ENCODE measurements around the gene FGGY. TPM values are rescaled to one million over a fixed set of nuclear protein-coding genes. Genes with fewer than 3 reads are reported as not detected.

The FGGY gene
- total RNA-seq, 1 donor from 2014 or later = 32.5 TPM

DNA sequence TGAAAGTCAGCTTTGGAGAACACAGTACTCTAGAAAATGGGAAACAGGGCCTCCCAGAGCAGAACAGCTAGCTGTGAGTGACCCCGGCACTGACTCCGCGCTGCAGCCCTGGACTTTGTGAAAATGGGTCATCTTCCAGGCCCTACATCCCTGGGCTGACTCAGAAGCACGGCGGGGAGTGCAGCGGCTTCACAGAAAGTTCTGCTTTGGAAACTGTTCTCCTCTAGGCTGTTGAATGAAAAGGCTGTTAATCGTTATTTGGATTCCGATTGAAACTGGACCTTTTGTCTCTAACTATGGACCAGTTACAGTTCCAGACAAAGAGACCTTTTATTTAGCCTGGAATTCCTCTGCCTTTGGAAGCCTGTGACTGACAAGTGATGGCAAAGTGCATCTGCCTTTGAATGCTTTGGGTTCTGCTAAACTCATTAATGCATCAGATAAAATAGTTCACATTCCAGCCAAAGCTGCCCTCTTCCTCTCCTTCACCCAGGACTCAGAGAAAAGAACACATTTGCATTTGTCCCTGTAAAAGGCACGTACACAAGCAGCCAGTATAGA is 372.9 kb downstream of the FGGY start:
- TF ChIP-seq EZH2phosphoT487 (IDR thresholded peaks at IDR 0.05) (no peak), EZH2 (IDR thresholded peaks at IDR 0.05) (no peak)
- Histone ChIP-seq H3F3A (ENCODE audit: low read depth) (peaks cover 26% of the 10 kb centered on the region), H3K4me1 (peaks cover 35% of the 10 kb centered on the region), H2AFZ (replicated peaks) (no peak overlapping the region), H3K9ac (no peak overlapping the region), H3K4me2 (peak overlapping the region; percentile 16), H3K36me3 (no peaks in the 10 kb centered on the region), H4K20me1 (ENCODE audit: low read depth) (no peaks in the 10 kb centered on the region), H3K9me3 (ENCODE audit: low read depth) (no peaks in the 10 kb centered on the region), H3K27me3 (no peaks in the 10 kb centered on the region), H3K27ac (peak overlapping the region; percentile 97), H3K79me2 (ENCODE audit: low read depth) (no peaks in the 10 kb centered on the region), H3K4me3 (no peak overlapping the region)
- peaks cover 6% of the 10 kb centered on the region for H3K36me3 Mint-ChIP-seq
- H3K9me3 Mint-ChIP-seq = no peaks in the 10 kb centered on the region
- H3K4me3 Mint-ChIP-seq = peak overlapping the region; percentile 27
- peak overlapping the region; percentile 94 for H3K27ac Mint-ChIP-seq
- peak; percentile 87 for DNase-seq (ENCODE audit: low spot score)
- peaks cover 46% of the 10 kb centered on the region for H3K4me1 Mint-ChIP-seq
- peaks cover 13% of the 10 kb centered on the region for H3K27me3 Mint-ChIP-seq (ENCODE audit: insufficient read depth, low read depth)

DNA sequence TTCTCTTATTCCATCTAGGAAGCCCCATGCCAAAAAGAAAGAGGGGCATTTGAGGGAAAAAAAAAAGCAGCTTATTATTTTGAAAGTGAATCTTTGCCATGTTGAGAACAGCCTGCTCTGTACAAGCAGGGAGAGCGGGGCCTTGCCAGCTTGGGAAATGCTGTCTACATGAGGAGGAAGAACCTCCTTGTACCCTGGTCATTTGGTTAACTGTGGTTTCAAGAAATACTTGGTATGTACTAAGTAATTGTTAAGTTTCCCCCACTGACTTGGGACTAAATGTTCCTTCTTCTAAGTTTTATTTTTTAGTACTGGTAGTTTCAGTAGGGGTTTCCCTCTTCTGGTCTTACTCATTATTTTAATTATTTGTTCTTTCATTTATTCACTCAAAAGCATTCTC is 373.8 kb downstream of the FGGY start:
- Mint-ChIP-seq H3K4me1 (peaks cover 46% of the 10 kb centered on the region), H3K27ac (peak overlapping the region; percentile 54), H3K36me3 (peaks cover 6% of the 10 kb centered on the region), H3K9me3 (no peaks in the 10 kb centered on the region), H3K27me3 (ENCODE audit: insufficient read depth, low read depth) (peaks cover 12% of the 10 kb centered on the region), H3K4me3 (no peak overlapping the region)
- Histone ChIP-seq H2AFZ (replicated peaks) (no peak overlapping the region), H3K4me3 (no peak overlapping the region), H3K4me1 (peaks cover 38% of the 10 kb centered on the region), H3K9me3 (ENCODE audit: low read depth) (no peaks in the 10 kb centered on the region), H3F3A (ENCODE audit: low read depth) (peaks cover 26% of the 10 kb centered on the region), H3K4me2 (peak overlapping the region; percentile 16), H3K27ac (peak overlapping the region; percentile 97), H4K20me1 (ENCODE audit: low read depth) (no peaks in the 10 kb centered on the region), H3K36me3 (no peaks in the 10 kb centered on the region), H3K79me2 (ENCODE audit: low read depth) (no peaks in the 10 kb centered on the region), H3K9ac (no peak overlapping the region), H3K27me3 (no peaks in the 10 kb centered on the region)
- DNase-seq (ENCODE audit: low spot score) = no peak
- no peak for TF ChIP-seq EZH2 (IDR thresholded peaks at IDR 0.05)
- no peak for TF ChIP-seq EZH2phosphoT487 (IDR thresholded peaks at IDR 0.05)
- TF ChIP-seq, protein P1, sequence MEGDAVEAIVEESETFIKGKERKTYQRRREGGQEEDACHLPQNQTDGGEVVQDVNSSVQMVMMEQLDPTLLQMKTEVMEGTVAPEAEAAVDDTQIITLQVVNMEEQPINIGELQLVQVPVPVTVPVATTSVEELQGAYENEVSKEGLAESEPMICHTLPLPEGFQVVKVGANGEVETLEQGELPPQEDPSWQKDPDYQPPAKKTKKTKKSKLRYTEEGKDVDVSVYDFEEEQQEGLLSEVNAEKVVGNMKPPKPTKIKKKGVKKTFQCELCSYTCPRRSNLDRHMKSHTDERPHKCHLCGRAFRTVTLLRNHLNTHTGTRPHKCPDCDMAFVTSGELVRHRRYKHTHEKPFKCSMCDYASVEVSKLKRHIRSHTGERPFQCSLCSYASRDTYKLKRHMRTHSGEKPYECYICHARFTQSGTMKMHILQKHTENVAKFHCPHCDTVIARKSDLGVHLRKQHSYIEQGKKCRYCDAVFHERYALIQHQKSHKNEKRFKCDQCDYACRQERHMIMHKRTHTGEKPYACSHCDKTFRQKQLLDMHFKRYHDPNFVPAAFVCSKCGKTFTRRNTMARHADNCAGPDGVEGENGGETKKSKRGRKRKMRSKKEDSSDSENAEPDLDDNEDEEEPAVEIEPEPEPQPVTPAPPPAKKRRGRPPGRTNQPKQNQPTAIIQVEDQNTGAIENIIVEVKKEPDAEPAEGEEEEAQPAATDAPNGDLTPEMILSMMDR (IDR thresholded peaks at IDR 0.05) = no peak

DNA sequence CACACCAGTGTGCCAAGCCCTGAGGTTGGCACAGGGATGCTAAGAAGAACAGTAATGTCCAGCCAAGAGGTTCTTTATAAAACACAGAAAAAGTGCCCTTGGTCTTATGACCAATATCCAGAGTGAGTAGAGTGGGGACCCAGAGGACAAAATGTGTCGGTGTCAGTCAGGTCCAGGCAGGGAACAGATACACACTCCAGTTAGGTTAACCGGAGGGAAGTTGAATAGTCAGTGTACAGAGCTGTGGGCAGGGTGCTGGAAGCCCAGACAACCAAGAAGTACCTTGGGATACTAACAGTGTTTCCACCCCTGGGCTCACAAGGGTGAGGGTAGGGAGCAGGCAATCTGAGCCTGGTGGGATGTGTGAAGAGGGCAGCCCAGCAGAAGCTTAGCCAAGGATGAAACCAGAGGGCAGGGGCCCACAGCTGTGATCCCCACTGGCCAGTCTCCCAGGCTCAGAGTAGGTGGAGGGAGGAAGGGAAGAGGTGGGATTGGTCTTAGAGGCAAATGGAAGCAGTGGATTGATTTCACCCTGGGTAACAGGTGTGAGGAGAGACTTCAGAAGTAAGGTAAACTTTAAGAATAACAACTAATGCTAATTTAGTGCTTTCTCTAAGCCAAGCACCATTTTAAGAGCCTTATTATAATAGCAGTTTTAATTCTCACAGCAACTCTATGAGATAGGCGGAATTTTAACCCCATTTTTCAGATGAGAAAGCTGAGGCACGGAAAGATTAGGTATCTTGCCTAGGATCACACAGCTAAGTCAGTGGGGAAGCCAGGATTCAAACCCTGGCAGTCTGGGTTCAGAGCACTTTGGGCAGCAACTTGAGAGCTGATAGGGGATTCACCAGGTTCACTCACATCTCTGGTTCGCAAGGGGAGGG is 374.4 kb downstream of the FGGY start:
- Mint-ChIP-seq H3K4me1 (peaks cover 48% of the 10 kb centered on the region), H3K27me3 (ENCODE audit: insufficient read depth, low read depth) (peaks cover 14% of the 10 kb centered on the region), H3K4me3 (no peak overlapping the region), H3K36me3 (peaks cover 4% of the 10 kb centered on the region), H3K27ac (peak overlapping the region; percentile 54), H3K9me3 (no peaks in the 10 kb centered on the region)
- DNase-seq (ENCODE audit: low spot score) = no peak
- H3K9me3 ChIP-seq (ENCODE audit: low read depth) = no peaks in the 10 kb centered on the region
- no peak overlapping the region for H2AFZ ChIP-seq (replicated peaks)
- H3K79me2 ChIP-seq (ENCODE audit: low read depth) = no peaks in the 10 kb centered on the region
- no peaks in the 10 kb centered on the region for H3K36me3 ChIP-seq
- H3K4me2 ChIP-seq = no peak overlapping the region
- H3K4me1 ChIP-seq = peaks cover 38% of the 10 kb centered on the region
- no peak overlapping the region for H3K27ac ChIP-seq
- peaks cover 26% of the 10 kb centered on the region for H3F3A ChIP-seq (ENCODE audit: low read depth)
- TF ChIP-seq EZH2 (IDR thresholded peaks at IDR 0.05) = no peak
- TF ChIP-seq, protein P1 (IDR thresholded peaks at IDR 0.05) = no peak
- H3K9ac ChIP-seq = no peak overlapping the region
- H3K4me3 ChIP-seq = no peak overlapping the region
- no peaks in the 10 kb centered on the region for H3K27me3 ChIP-seq
- H4K20me1 ChIP-seq (ENCODE audit: low read depth) = no peaks in the 10 kb centered on the region

DNA sequence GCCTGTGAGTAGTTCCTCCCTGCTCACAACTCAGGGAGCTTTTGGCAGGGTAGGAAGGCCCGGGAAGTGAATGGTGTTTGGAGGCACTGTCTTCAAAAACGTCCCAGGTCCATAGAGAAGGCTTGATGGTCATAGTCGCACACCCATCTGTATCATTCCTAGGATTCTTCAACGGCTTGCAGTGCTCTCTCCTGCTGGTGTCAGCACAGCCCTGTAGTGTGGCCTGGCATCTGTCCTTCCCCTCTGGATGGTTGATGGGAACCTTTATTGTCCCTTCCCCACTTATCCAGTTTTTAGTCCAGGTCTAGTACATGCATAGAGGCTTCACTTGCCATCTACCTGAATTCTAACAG is 375.0 kb downstream of the FGGY start:
- no peak for DNase-seq (ENCODE audit: low spot score)
- no peaks in the 10 kb centered on the region for H3K27me3 ChIP-seq
- Mint-ChIP-seq H3K27ac (peak overlapping the region; percentile 64), H3K4me1 (peaks cover 53% of the 10 kb centered on the region), H3K9me3 (no peaks in the 10 kb centered on the region), H3K36me3 (peaks cover 4% of the 10 kb centered on the region), H3K4me3 (no peak overlapping the region), H3K27me3 (ENCODE audit: insufficient read depth, low read depth) (peaks cover 15% of the 10 kb centered on the region)
- H3F3A ChIP-seq (ENCODE audit: low read depth) = peaks cover 26% of the 10 kb centered on the region
- no peak overlapping the region for H2AFZ ChIP-seq (replicated peaks)
- no peaks in the 10 kb centered on the region for H3K36me3 ChIP-seq
- no peaks in the 10 kb centered on the region for H3K79me2 ChIP-seq (ENCODE audit: low read depth)
- no peaks in the 10 kb centered on the region for H4K20me1 ChIP-seq (ENCODE audit: low read depth)
- H3K27ac ChIP-seq = no peak overlapping the region
- H3K4me1 ChIP-seq = peaks cover 44% of the 10 kb centered on the region
- H3K4me3 ChIP-seq = no peak overlapping the region
- TF ChIP-seq EZH2phosphoT487 (IDR thresholded peaks at IDR 0.05) (no peak), EZH2 (IDR thresholded peaks at IDR 0.05) (no peak)
- TF ChIP-seq, protein P1 (IDR thresholded peaks at IDR 0.05) = no peak
- H3K9ac ChIP-seq = no peak overlapping the region
- H3K9me3 ChIP-seq (ENCODE audit: low read depth) = no peaks in the 10 kb centered on the region
- H3K4me2 ChIP-seq = no peak overlapping the region

Measured in neural progenitor cell (in vitro differentiated cells).